Keratinocyte (primary cell): ENCODE data around the gene SAE1.

Experiments
- CTCF ChIP-seq, 3 experiments: IDR thresholded peaks in 1 of 3; conservative IDR thresholded peaks in 1 of 3; optimal IDR thresholded peaks in 1 of 3; 2 replicates in 2 of 3; 3 replicates in 1 of 3; pipeline versions ENCODE3 to v1.5.1; 2011; ENCODE audit warnings: low read length in 3 of 3, mild to moderate bottlenecking in 3 of 3, moderate library complexity in 2 of 3, control low read depth in 1 of 3, inconsistent platforms in 1 of 3; ENCODE audit not compliant: insufficient read depth in 2 of 3; ENCODE audit errors: extremely low read depth in 1 of 3
- EZH2 ChIP-seq: IDR thresholded peaks from one replicate; pipeline ENCODE4 v1.6.1; 2012; ENCODE audit warnings: inconsistent platforms, mild to moderate bottlenecking, low read length, moderate library complexity

GRCh38 chr19:47124937-47125668, 5.5 kb upstream of the SAE1 start:
- TF ChIP-seq EZH2 (no peak), CTCF (optimal IDR thresholded peaks at IDR 0.05 in 1 of 3, IDR thresholded peaks at IDR 0.05 in 1 of 3, conservative IDR thresholded peaks at IDR 0.05 in 1 of 3; ENCODE audit: extremely low read depth in 1 of 3, insufficient read depth in 2 of 3, low read length in 3 of 3) (peak; percentile 44 to 61 (median 60))
